Cerebellar nuclear complex (tissue), 1 donor: ENCODE data around the gene ABCC9.

Experiments
- DNase-seq, 2 experiments: peaks; one replicate each; lab custom pipeline; 2025; lab: John Stamatoyannopoulos, UW

ABCC9 gene

GRCh38 chr12:21940549-21941505 is at the start of gene ABCC9:
ABCC9 (minus strand) TSS chr12:21941426; CDS start chr12:21936674, 4,752 bp downstream.
- DNase-seq = no peak

GRCh38 chr12:21989819-21990412 is 48.7 kb upstream of the ABCC9 start:
- no peak for DNase-seq

GRCh38 chr12:21988619-21989018 is 47.4 kb upstream of the ABCC9 start:
- no peak for DNase-seq

- DNase-seq = no peak
These were observed 46.5 kb upstream of the ABCC9 start for GRCh38 chr12:21987755-21988154.

GRCh38 chr12:21985155-21985554 is 43.9 kb upstream of the ABCC9 start:
- DNase-seq = no peak

- DNase-seq = no peak
These were observed 43.1 kb upstream of the ABCC9 start for GRCh38 chr12:21984375-21984774.

- DNase-seq = no peak
These were observed 41.9 kb upstream of the ABCC9 start for GRCh38 chr12:21983095-21983494.

- DNase-seq = no peak
These were observed 39.3 kb upstream of the ABCC9 start for GRCh38 chr12:21980544-21980943.

GRCh38 chr12:21975293-21975692 is 34.1 kb upstream of the ABCC9 start:
- DNase-seq = no peak

- DNase-seq = no peak
These were observed 32.0 kb upstream of the ABCC9 start for GRCh38 chr12:21973221-21973620.

- no peak for DNase-seq
These were observed 30.8 kb upstream of the ABCC9 start for GRCh38 chr12:21972055-21972454.

- DNase-seq = no peak
These were observed 30.1 kb upstream of the ABCC9 start for GRCh38 chr12:21971344-21971743.

- DNase-seq = no peak
These were observed 21.6 kb upstream of the ABCC9 start for GRCh38 chr12:21962821-21963220.

GRCh38 chr12:21962236-21962635 is 21.0 kb upstream of the ABCC9 start:
- DNase-seq = no peak

- no peak for DNase-seq
These were observed 9.4 kb upstream of the ABCC9 start for GRCh38 chr12:21950649-21951048.

GRCh38 chr12:21949036-21949435 is 7.8 kb upstream of the ABCC9 start:
- DNase-seq = no peak

GRCh38 chr12:21946983-21947382 is 5.8 kb upstream of the ABCC9 start:
- no peak for DNase-seq

GRCh38 chr12:21945002-21945401 is 3.8 kb upstream of the ABCC9 start:
- DNase-seq = no peak

GRCh38 chr12:21942377-21942703 is 1.1 kb upstream of the ABCC9 start:
- no peak for DNase-seq

GRCh38 chr12:21941506-21942376 is 515 bp upstream of the ABCC9 start:
- no peak for DNase-seq

GRCh38 chr12:21939435-21939834 is 1.8 kb downstream of the ABCC9 start:
- DNase-seq = no peak

GRCh38 chr12:21938879-21939278 is 2.3 kb downstream of the ABCC9 start:
- DNase-seq = no peak

- DNase-seq = no peak
These were observed 7.1 kb downstream of the ABCC9 start for GRCh38 chr12:21934173-21934572.
